Transverse colon (tissue), 3 donors: Measurements from ENCODE around the gene ZNF74.
A peak's percentile ranks its signal among the peaks of the same experiment; 100 is the strongest.

ENCODE experiments used
- CTCF ChIP-seq, 5 experiments: fragments of 200-600 bp in 3 of 5; fragments of 450-650 bp in 2 of 5; sonication (generic) in 3 of 5; IDR thresholded peaks; 1 replicate in 2 of 5; 2 replicates in 3 of 5; pipeline ENCODE4 v1.5.1; 2016 to 2017; ENCODE audit warnings: antibody characterized with exemption in 5 of 5, inconsistent platforms in 3 of 5, mild to moderate bottlenecking in 2 of 5, moderate library complexity in 1 of 5
- POLR2A ChIP-seq: fragments of 450-650 bp; IDR thresholded peaks from one replicate; pipeline ENCODE4 v1.6.1; 2016; ENCODE audit warnings: antibody characterized with exemption, mild to moderate bottlenecking, moderate library complexity

GRCh38 chr22:20430720-20431510, 37.0 kb downstream of the ZNF74 start:
- TF ChIP-seq CTCF (IDR thresholded peaks at IDR 0.05) (peak; percentile 27 to 50 (median 39)), POLR2A (no peak)
